ENCODE data around the gene PAWR.
"Not testable (repeated sequence)": the region's sequence is repeated elsewhere in the genome, so short reads cannot be mapped to it uniquely, and the experiment has no call there.

PAWR gene

GRCh38 chr12:79553863-79554574 lies 136.7 kb downstream of the PAWR start:
- no peak for DNase-seq (ENCODE audit: extremely low read depth in 1 of 2, low read depth in 1 of 2)

GRCh38 chr12:79552192-79552591 lies 138.6 kb downstream of the PAWR start:
- no peak for DNase-seq (ENCODE audit: extremely low read depth in 1 of 2, low read depth in 1 of 2)

- DNase-seq (ENCODE audit: extremely low read depth in 1 of 2, low read depth in 1 of 2), result no peak
Measured at GRCh38 chr12:79549531-79550271, 141.1 kb downstream of the PAWR start.

GRCh38 chr12:79548610-79548924 lies 142.2 kb downstream of the PAWR start:
- no peak for DNase-seq (ENCODE audit: extremely low read depth in 1 of 2, low read depth in 1 of 2)

GRCh38 chr12:79547735-79548609 lies 142.8 kb downstream of the PAWR start:
- no peak for DNase-seq (ENCODE audit: extremely low read depth in 1 of 2, low read depth in 1 of 2)

GRCh38 chr12:79547044-79547734 lies 143.6 kb downstream of the PAWR start:
- DNase-seq (ENCODE audit: extremely low read depth in 1 of 2, low read depth in 1 of 2), result no peak

GRCh38 chr12:79546466-79547043 lies 144.2 kb downstream of the PAWR start:
- no peak for DNase-seq (ENCODE audit: extremely low read depth in 1 of 2, low read depth in 1 of 2)

GRCh38 chr12:79544439-79544838 lies 146.3 kb downstream of the PAWR start:
- DNase-seq (ENCODE audit: extremely low read depth in 1 of 2, low read depth in 1 of 2), result not testable (repeated sequence)

GRCh38 chr12:79537675-79538074 lies 153.1 kb downstream of the PAWR start:
- DNase-seq (ENCODE audit: extremely low read depth in 1 of 2, low read depth in 1 of 2), result no peak

- no peak for DNase-seq (ENCODE audit: extremely low read depth in 1 of 2, low read depth in 1 of 2)
Measured at GRCh38 chr12:79535751-79536150, 155.0 kb downstream of the PAWR start.
